Parathyroid adenoma (tissue), 2 donors: ENCODE data around the gene GC.

Experiments used
- H2AFZ ChIP-seq: fragments of 300-600 bp; sonication (generic); one replicate; pipeline ENCODE4 v1.7.0; 2017; ENCODE audit warnings: antibody characterized with exemption, mild to moderate bottlenecking
- H3K27ac ChIP-seq: fragments of 300-600 bp; sonication (generic); one replicate; pipeline ENCODE4 v1.7.0; 2017
- H3K27me3 ChIP-seq: fragments of 300-600 bp; sonication (generic); one replicate; pipeline ENCODE4 v1.7.0; 2017; ENCODE audit warnings: low read length; ENCODE audit not compliant: control insufficient read depth, insufficient read depth
- H3K36me3 ChIP-seq: fragments of 300-600 bp; sonication (generic); one replicate; pipeline ENCODE4 v1.7.0; 2017; ENCODE audit warnings: low read length; ENCODE audit not compliant: control insufficient read depth, insufficient read depth
- H3K4me1 ChIP-seq: fragments of 300-600 bp; sonication (generic); one replicate; pipeline ENCODE4 v1.7.0; 2017; ENCODE audit warnings: control low read depth
- H3K4me2 ChIP-seq: fragments of 300-600 bp; sonication (generic); one replicate; pipeline ENCODE4 v1.7.0; 2017; ENCODE audit warnings: low read length
- H3K4me3 ChIP-seq: fragments of 300-600 bp; sonication (generic); one replicate; pipeline ENCODE4 v1.7.0; 2017; ENCODE audit warnings: low read depth, low read length
- H3K79me2 ChIP-seq: fragments of 300-600 bp; sonication (generic); one replicate; pipeline ENCODE4 v1.7.0; 2017; ENCODE audit warnings: control low read depth
- H3K9ac ChIP-seq: fragments of 300-600 bp; sonication (generic); one replicate; pipeline ENCODE4 v1.7.0; 2017; ENCODE audit warnings: mild to moderate bottlenecking
- H3K9me3 ChIP-seq: fragments of 300-600 bp; sonication (generic); one replicate; pipeline ENCODE4 v1.7.0; 2017; ENCODE audit warnings: low read length; ENCODE audit not compliant: control insufficient read depth
- CTCF ChIP-seq: fragments of 300-600 bp; sonication (generic); IDR thresholded peaks from one replicate; pipeline ENCODE4 v1.7.0; 2017; ENCODE audit warnings: antibody characterized with exemption, mild to moderate bottlenecking
- donor health status: primary hyperparathyroidism.

GC gene

GRCh38 chr4:71713611-71714203 is 70.2 kb downstream of the GC start:
- Histone ChIP-seq H3K27ac (no peak overlapping the region), H3K9me3 (no peaks in the 10 kb centered on the region), H3K36me3 (no peaks in the 10 kb centered on the region), H3K27me3 (no peaks in the 10 kb centered on the region), H3K79me2 (no peaks in the 10 kb centered on the region), H3K4me1 (no peaks in the 10 kb centered on the region), H3K4me3 (no peak overlapping the region), H3K4me2 (no peak overlapping the region), H3K9ac (no peak overlapping the region), H2AFZ (no peak overlapping the region)
- TF ChIP-seq CTCF, result peak; percentile 46

- Histone ChIP-seq H3K4me2 (no peak overlapping the region), H3K4me1 (no peaks in the 10 kb centered on the region), H3K79me2 (no peaks in the 10 kb centered on the region), H3K9me3 (no peaks in the 10 kb centered on the region), H3K36me3 (no peaks in the 10 kb centered on the region), H3K4me3 (no peak overlapping the region), H3K9ac (no peak overlapping the region), H3K27me3 (no peaks in the 10 kb centered on the region), H3K27ac (no peak overlapping the region), H2AFZ (peak overlapping the region; percentile 22)
- TF ChIP-seq CTCF, result no peak
Observed at GRCh38 chr4:71711985-71712348, 71.9 kb downstream of the GC start.

- Histone ChIP-seq H3K4me3 (no peak overlapping the region), H3K9me3 (no peaks in the 10 kb centered on the region), H3K27me3 (no peaks in the 10 kb centered on the region), H3K9ac (no peak overlapping the region), H3K36me3 (no peaks in the 10 kb centered on the region), H3K4me2 (no peak overlapping the region), H2AFZ (peak overlapping the region; percentile 22), H3K4me1 (no peaks in the 10 kb centered on the region), H3K79me2 (no peaks in the 10 kb centered on the region), H3K27ac (no peak overlapping the region)
- no peak for TF ChIP-seq CTCF
Observed at GRCh38 chr4:71711044-71711984, 72.6 kb downstream of the GC start.

GRCh38 chr4:71709961-71710360 is 73.9 kb downstream of the GC start:
- H3K9ac ChIP-seq, result no peak overlapping the region
- H3K9me3 ChIP-seq, result no peaks in the 10 kb centered on the region

More at GRCh38 chr4:71709961-71710360, 73.9 kb downstream of the GC start:
- H3K4me2 ChIP-seq, result no peak overlapping the region
- H2AFZ ChIP-seq, result no peak overlapping the region
- no peaks in the 10 kb centered on the region for H3K79me2 ChIP-seq
- H3K36me3 ChIP-seq, result no peaks in the 10 kb centered on the region
- H3K27ac ChIP-seq, result no peak overlapping the region
- H3K4me1 ChIP-seq, result no peaks in the 10 kb centered on the region
- H3K4me3 ChIP-seq, result no peak overlapping the region
- no peaks in the 10 kb centered on the region for H3K27me3 ChIP-seq
- TF ChIP-seq CTCF, result no peak
